OCI-LY3 (cell line): ENCODE results near the gene FAM83B.

Experiments used
- H2AFZ ChIP-seq: fragments of 200-600, 300-600 bp; shearing (Covaris generic); 2 replicates; pipeline ENCODE4 v1.6.0; 2014; ENCODE audit warnings: antibody characterized with exemption, low read depth, low read length
- H3K27ac ChIP-seq: fragments of 200-600, 300-600 bp; sonication (generic); 2 replicates; pipeline ENCODE4 v1.5.1; 2014; ENCODE audit warnings: mild to moderate bottlenecking, low read length, moderate library complexity, mixed read lengths
- H3K27me3 ChIP-seq: fragments of 200-600, 300-600 bp; sonication (generic); 2 replicates; pipeline ENCODE4 v1.6.1; 2014; ENCODE audit warnings: low read depth, low read length, mixed read lengths
- H3K36me3 ChIP-seq: fragments of 200-600, 300-600 bp; sonication (generic); replicated peaks from 2 replicates; pipeline ENCODE3; 2014; ENCODE audit warnings: low read depth, low read length, mixed read lengths
- H3K4me1 ChIP-seq: fragments of 300-600, 200-600 bp; sonication (generic); 2 replicates; pipeline ENCODE4 v1.6.1; 2014; ENCODE audit warnings: low read length, mixed read lengths
- H3K4me2 ChIP-seq: fragments of 200-600, 300-600 bp; sonication (generic); 2 replicates; pipeline ENCODE4 v1.6.1; 2014; ENCODE audit warnings: low read length, mixed read lengths
- H3K4me3 ChIP-seq: fragments of 300-600, 200-600 bp; sonication (generic); 2 replicates; pipeline ENCODE4 v1.5.1; 2014; ENCODE audit warnings: antibody characterized with exemption, mild to moderate bottlenecking, low read length, moderate library complexity
- H3K79me2 ChIP-seq: fragments of 300-600, 200-600 bp; shearing (Covaris generic); 2 replicates; pipeline ENCODE4 v1.6.1; 2014; ENCODE audit warnings: mild to moderate bottlenecking, low read length, mixed read lengths
- H3K9ac ChIP-seq: fragments of 300-600, 200-600 bp; shearing (Covaris generic); 2 replicates; pipeline ENCODE4 v1.6.0; 2014; ENCODE audit warnings: mild to moderate bottlenecking, low read length, moderate library complexity
- H3K9me3 ChIP-seq: fragments of 200-600, 300-600 bp; shearing (Covaris generic); 2 replicates; pipeline ENCODE4 v1.6.1; 2014; ENCODE audit warnings: low read length, mixed read lengths; ENCODE audit not compliant: insufficient read depth
- H4K20me1 ChIP-seq: fragments of 200-600, 300-600 bp; sonication (generic); 2 replicates; pipeline ENCODE4 v1.6.1; 2016; ENCODE audit warnings: low read length, mixed read lengths; ENCODE audit not compliant: insufficient read depth
- CTCF ChIP-seq: fragments of 200-600, 300-600 bp; sonication (generic); IDR thresholded peaks from 2 replicates; pipeline ENCODE4 v1.5.1; 2014; ENCODE audit warnings: antibody characterized with exemption, low read length, low read depth
- EZH2phosphoT487 ChIP-seq: fragments of 200-600 bp; shearing (Covaris generic); IDR thresholded peaks from 2 replicates; pipeline ENCODE4 v1.6.1; 2018; ENCODE audit warnings: antibody characterized with exemption, mixed run types, low read depth

The FAM83B gene

DNA sequence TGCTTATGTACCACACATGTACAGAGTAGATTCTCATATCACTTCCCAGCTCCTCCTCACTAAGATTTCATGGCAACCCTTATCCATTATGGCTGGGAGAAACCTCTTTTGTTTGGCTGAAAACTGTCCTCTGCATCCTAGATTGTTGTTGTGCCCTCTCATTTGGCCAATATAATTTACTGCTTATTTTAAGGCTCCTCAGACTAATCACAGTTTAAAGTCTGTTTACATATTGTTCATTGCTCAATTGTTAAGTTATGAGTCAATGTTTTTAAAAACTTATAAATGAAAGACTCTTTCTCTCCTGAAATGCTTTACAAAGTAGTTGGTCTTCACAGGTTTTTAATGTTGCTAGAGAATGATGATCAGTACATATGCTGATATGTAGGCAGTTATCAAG lies 57.3 kb downstream of the FAM83B start:
- no peaks in the 10 kb centered on the region for H4K20me1 ChIP-seq
- H3K9ac ChIP-seq, result no peak overlapping the region
- no peak overlapping the region for H3K4me3 ChIP-seq
- no peaks in the 10 kb centered on the region for H3K27me3 ChIP-seq
- peaks cover 19% of the 10 kb centered on the region for H3K4me1 ChIP-seq
- H3K36me3 ChIP-seq, result no peaks in the 10 kb centered on the region
- no peak overlapping the region for H2AFZ ChIP-seq
- H3K79me2 ChIP-seq, result no peaks in the 10 kb centered on the region
- H3K4me2 ChIP-seq, result no peak overlapping the region
- H3K27ac ChIP-seq, result no peak overlapping the region
- H3K9me3 ChIP-seq, result no peaks in the 10 kb centered on the region
- TF ChIP-seq EZH2phosphoT487 (no peak), CTCF (no peak)

DNA sequence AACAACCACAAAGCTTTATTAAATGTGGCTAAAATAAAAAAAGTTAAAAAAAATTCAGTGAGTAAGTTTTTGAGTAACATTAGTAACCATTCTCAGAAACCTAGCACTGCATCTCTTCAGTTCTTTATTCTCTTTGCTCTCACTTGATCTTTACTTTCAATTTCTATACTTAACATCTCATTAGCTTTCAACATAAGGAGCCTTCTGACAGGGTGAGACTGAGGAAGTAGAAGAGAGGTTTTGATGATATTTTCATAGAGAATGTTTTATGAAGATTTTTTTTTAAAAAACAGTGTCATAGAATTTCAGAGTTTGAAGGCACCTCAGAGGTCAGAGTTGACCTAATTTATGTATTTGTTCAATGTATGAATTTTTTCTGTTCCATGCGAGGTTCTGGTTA lies 60.8 kb downstream of the FAM83B start:
- Histone ChIP-seq H4K20me1 (no peaks in the 10 kb centered on the region), H2AFZ (peak overlapping the region; percentile 41), H3K36me3 (no peaks in the 10 kb centered on the region), H3K4me3 (peak overlapping the region; percentile 42), H3K9me3 (no peaks in the 10 kb centered on the region), H3K27me3 (no peaks in the 10 kb centered on the region), H3K4me2 (peak overlapping the region; percentile 60), H3K79me2 (no peaks in the 10 kb centered on the region), H3K27ac (no peak overlapping the region), H3K4me1 (peaks cover 12% of the 10 kb centered on the region), H3K9ac (peak overlapping the region; percentile 13)
- TF ChIP-seq EZH2phosphoT487 (no peak), CTCF (no peak)

DNA sequence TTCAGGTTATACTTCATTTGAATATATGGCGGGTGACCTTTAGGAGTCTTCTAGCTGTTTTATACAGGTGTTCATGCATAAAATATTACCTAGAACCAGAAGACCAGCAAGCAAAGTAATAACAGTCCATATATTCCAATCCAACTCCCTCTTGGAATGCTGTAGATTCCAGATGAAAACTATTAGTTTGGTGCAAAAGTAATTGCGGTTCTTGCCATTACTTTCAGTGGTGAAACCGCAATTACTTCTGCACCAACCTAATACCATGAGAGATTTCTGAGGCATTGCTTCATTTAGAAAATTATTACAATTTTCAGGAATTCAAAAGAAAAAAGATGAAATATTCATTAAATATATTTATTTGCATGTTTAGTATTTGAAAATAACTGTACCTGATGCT lies 62.6 kb downstream of the FAM83B start:
- Histone ChIP-seq H3K9me3 (no peaks in the 10 kb centered on the region), H2AFZ (no peak overlapping the region), H3K36me3 (no peaks in the 10 kb centered on the region), H3K9ac (no peak overlapping the region), H3K79me2 (no peaks in the 10 kb centered on the region), H3K4me3 (no peak overlapping the region), H4K20me1 (no peaks in the 10 kb centered on the region), H3K4me2 (no peak overlapping the region), H3K27me3 (no peaks in the 10 kb centered on the region), H3K4me1 (peaks cover 12% of the 10 kb centered on the region), H3K27ac (no peak overlapping the region)
- TF ChIP-seq EZH2phosphoT487 (no peak), CTCF (no peak)

GRCh38 chr6:54910431-54910884 lies 63.9 kb downstream of the FAM83B start:
- no peaks in the 10 kb centered on the region for H3K36me3 ChIP-seq
- peak overlapping the region; percentile 54 for H3K4me2 ChIP-seq
- no peaks in the 10 kb centered on the region for H3K79me2 ChIP-seq
- H3K9ac ChIP-seq, result no peak overlapping the region
- no peak overlapping the region for H3K27ac ChIP-seq
- no peaks in the 10 kb centered on the region for H4K20me1 ChIP-seq
- peak overlapping the region; percentile 78 for H2AFZ ChIP-seq
- H3K27me3 ChIP-seq, result no peaks in the 10 kb centered on the region
- peak overlapping the region; percentile 61 for H3K4me3 ChIP-seq
- peaks cover 12% of the 10 kb centered on the region for H3K4me1 ChIP-seq
- no peak for TF ChIP-seq EZH2phosphoT487
- TF ChIP-seq CTCF, result no peak
- no peaks in the 10 kb centered on the region for H3K9me3 ChIP-seq
